SK-N-SH (cell line): ENCODE data around the gene TMEM72. TPM values are rescaled to one million over a fixed set of nuclear protein-coding genes. Genes with fewer than 3 reads are reported as not detected.

Experiments used
- CTCF ChIA-PET: fragments of 300-600, 350-600 bp; formaldehyde crosslinking; extraction: SDS; loops from one replicate; lab custom pipeline; 2021; lab: Yijun Ruan, JAX
- POLR2A ChIA-PET: fragments of 350-600 bp; sonication (Branson Sonifier 250); formaldehyde crosslinking; extraction: SDS; loops from one replicate; lab custom pipeline; 2020; ENCODE audit warnings: antibody characterized with exemption, inconsistent platforms; lab: Yijun Ruan, JAX
- DNase-seq: peaks from one replicate; pipeline ENCODE4 v3.0.0; 2012
- H2AFZ ChIP-seq: fragments of 200-600 bp; sonication (generic); 2 replicates; pipeline ENCODE4 v1.8.1; 2016; ENCODE audit warnings: antibody characterized with exemption, mild to moderate bottlenecking, low read depth
- H3F3A ChIP-seq: fragments of 200-600 bp; sonication (generic); replicated peaks from 2 replicates; pipeline ENCODE3; 2016; ENCODE audit warnings: antibody characterized with exemption, mild to moderate bottlenecking; ENCODE audit not compliant: insufficient read depth
- H3K27ac ChIP-seq, 2 experiments: fragments of 200-500 bp in 1 of 2; fragments of 200-600 bp in 1 of 2; sonication (Bioruptor generic) in 1 of 2; sonication (generic), shearing (Covaris generic) in 1 of 2; 2 replicates each; pipeline versions ENCODE4 v1.5.1 to v1.6.1; 2014 to 2016; ENCODE audit warnings: low read depth in 2 of 2, inconsistent platforms in 1 of 2, low read length in 1 of 2, mild to moderate bottlenecking in 1 of 2, mixed read lengths in 1 of 2
- H3K27me3 ChIP-seq: fragments of 200-600 bp; sonication (generic), shearing (Covaris generic); 2 replicates; pipeline ENCODE4 v1.6.1; 2016; ENCODE audit warnings: mixed run types; ENCODE audit not compliant: insufficient read depth
- H3K36me3 ChIP-seq, 2 experiments: fragments of 200-500 bp in 1 of 2; fragments of 200-600 bp in 1 of 2; sonication (Bioruptor generic) in 1 of 2; sonication (generic) in 1 of 2; replicated peaks in 1 of 2; 2 replicates each; pipeline versions ENCODE3 to v1.5.1; 2014 to 2016; ENCODE audit warnings: low read length in 1 of 2, mild to moderate bottlenecking in 1 of 2; ENCODE audit not compliant: insufficient read depth in 2 of 2, control insufficient read depth in 1 of 2
- H3K4me1 ChIP-seq, 2 experiments: fragments of 200-500 bp in 1 of 2; fragments of 200-600 bp in 1 of 2; sonication (Bioruptor generic) in 1 of 2; sonication (generic), shearing (Covaris generic) in 1 of 2; 2 replicates each; pipeline versions ENCODE4 v1.5.1 to v1.6.1; 2014 to 2016; ENCODE audit warnings: low read depth in 1 of 2, low read length in 1 of 2, mixed run types in 1 of 2; ENCODE audit not compliant: insufficient read depth in 2 of 2, control insufficient read depth in 1 of 2
- H3K4me2 ChIP-seq: fragments of 200-600 bp; sonication (generic), shearing (Covaris generic); 2 replicates; pipeline ENCODE4 v1.6.1; 2017; ENCODE audit warnings: mixed run types
- H3K4me3 ChIP-seq, 2 experiments: fragments of 200-500 bp in 1 of 2; fragments of 200-600 bp in 1 of 2; sonication (Bioruptor generic) in 1 of 2; sonication (generic), shearing (Covaris generic) in 1 of 2; 2 replicates each; pipeline versions ENCODE4 v1.5.1 to v1.8.1; 2014 to 2016; ENCODE audit warnings: low read depth in 2 of 2, inconsistent platforms in 1 of 2, low read length in 1 of 2, mild to moderate bottlenecking in 1 of 2, mixed read lengths in 1 of 2, moderate library complexity in 1 of 2
- H3K79me2 ChIP-seq: fragments of 200-600 bp; sonication (generic); 2 replicates; pipeline ENCODE4 v1.8.1; 2017; ENCODE audit warnings: mild to moderate bottlenecking; ENCODE audit not compliant: insufficient read depth
- H3K9ac ChIP-seq: fragments of 200-600 bp; sonication (generic); 2 replicates; pipeline ENCODE4 v1.6.1; 2017; ENCODE audit warnings: mixed run types
- H3K9me2 ChIP-seq: fragments of 200-600 bp; sonication (generic); 2 replicates; pipeline ENCODE4 v1.6.1; 2017; ENCODE audit warnings: mixed run types
- H3K9me3 ChIP-seq: fragments of 200-600 bp; sonication (generic); 2 replicates; pipeline ENCODE4 v1.6.1; 2017; ENCODE audit warnings: mixed run types, mild to moderate bottlenecking, moderate library complexity
- H4K20me1 ChIP-seq: fragments of 200-600 bp; sonication (generic); 2 replicates; pipeline ENCODE4 v1.6.1; 2017; ENCODE audit warnings: mild to moderate bottlenecking, mixed run types; ENCODE audit not compliant: insufficient read depth
- ELF1 ChIP-seq: IDR thresholded peaks from 2 replicates; pipeline ENCODE4 v1.4.0; 2012
- FOXM1 ChIP-seq: IDR thresholded peaks from 2 replicates; pipeline ENCODE4 v1.4.0; 2012; ENCODE audit warnings: low read depth, mild to moderate bottlenecking
- GABPA ChIP-seq: IDR thresholded peaks from 2 replicates; pipeline ENCODE4 v1.4.0; 2012; ENCODE audit warnings: low read depth, mild to moderate bottlenecking
- GATA2 ChIP-seq: sonication (generic); formaldehyde crosslinking; IDR thresholded peaks from 2 replicates; pipeline ENCODE4 v1.5.0; 2020; ENCODE audit warnings: mild to moderate bottlenecking, missing genetic modification reagents
- MEF2A ChIP-seq: IDR thresholded peaks from 2 replicates; pipeline ENCODE4 v1.4.0; 2012; ENCODE audit warnings: low read depth, borderline replicate concordance
- MXI1 ChIP-seq: IDR thresholded peaks from 2 replicates; pipeline ENCODE4 v1.6.1; 2012; ENCODE audit warnings: mild to moderate bottlenecking, low read depth, low read length, improper control_type of control experiment
- NFIC ChIP-seq: IDR thresholded peaks from 2 replicates; pipeline ENCODE4 v1.4.0; 2012; ENCODE audit warnings: borderline replicate concordance
- RFX5 ChIP-seq: IDR thresholded peaks from 2 replicates; pipeline ENCODE4 v1.6.1; 2012; ENCODE audit warnings: mild to moderate bottlenecking, improper control_type of control experiment, low read length
- RXRA ChIP-seq: IDR thresholded peaks from 2 replicates; pipeline ENCODE4 v1.4.0; 2012; ENCODE audit warnings: low read depth, mild to moderate bottlenecking, borderline replicate concordance
- SIN3A ChIP-seq: IDR thresholded peaks from 2 replicates; pipeline ENCODE4 v1.6.1; 2012; ENCODE audit warnings: low read depth, mild to moderate bottlenecking, low read length, moderate library complexity, borderline replicate concordance
- SMC3 ChIP-seq: IDR thresholded peaks from 2 replicates; pipeline ENCODE4 v1.6.1; 2012; ENCODE audit warnings: low read depth, low read length, improper control_type of control experiment
- TEAD4 ChIP-seq: IDR thresholded peaks from 2 replicates; pipeline ENCODE4 v1.4.0; 2012; ENCODE audit warnings: mild to moderate bottlenecking, borderline replicate concordance; ENCODE audit not compliant: insufficient read depth
- USF1 ChIP-seq: IDR thresholded peaks from 2 replicates; pipeline ENCODE4 v1.4.0; 2012; ENCODE audit warnings: low read depth, borderline replicate concordance
- WGBS: methylation state at CpG from one replicate; pipeline ENCODE4 v1.1.6; 2017; ENCODE audit warnings: low lambda C conversion rate; 5-methylcytosine and 5-hydroxymethylcytosine counted together
- polyA plus RNA-seq, 3 experiments: library from polyadenylated mRNA; depleted of rRNA; stranded (reverse); fragments of >200 nt; gene quantifications; 2 replicates each; pipeline ENCODE4 v1.2.3, GENCODE V29; 2012
- TF ChIP-seq, protein P1 (sequence below): fragments of 150-350 bp; IDR thresholded peaks from 2 replicates; pipeline ENCODE4 v1.6.1; 2017; ENCODE audit warnings: antibody characterized with exemption, low read length, low read depth, borderline replicate concordance
- TF ChIP-seq, protein P2 (sequence below): IDR thresholded peaks from 2 replicates; pipeline ENCODE4; 2012
- TF ChIP-seq, protein P3 (sequence below): IDR thresholded peaks from 2 replicates; pipeline ENCODE4 v1.4.0; 2012; ENCODE audit warnings: low read depth

The TMEM72 gene
- polyA plus RNA-seq, 1 of the 3 experiments (the other 2 are of a cell fraction) = not detected

DNA sequence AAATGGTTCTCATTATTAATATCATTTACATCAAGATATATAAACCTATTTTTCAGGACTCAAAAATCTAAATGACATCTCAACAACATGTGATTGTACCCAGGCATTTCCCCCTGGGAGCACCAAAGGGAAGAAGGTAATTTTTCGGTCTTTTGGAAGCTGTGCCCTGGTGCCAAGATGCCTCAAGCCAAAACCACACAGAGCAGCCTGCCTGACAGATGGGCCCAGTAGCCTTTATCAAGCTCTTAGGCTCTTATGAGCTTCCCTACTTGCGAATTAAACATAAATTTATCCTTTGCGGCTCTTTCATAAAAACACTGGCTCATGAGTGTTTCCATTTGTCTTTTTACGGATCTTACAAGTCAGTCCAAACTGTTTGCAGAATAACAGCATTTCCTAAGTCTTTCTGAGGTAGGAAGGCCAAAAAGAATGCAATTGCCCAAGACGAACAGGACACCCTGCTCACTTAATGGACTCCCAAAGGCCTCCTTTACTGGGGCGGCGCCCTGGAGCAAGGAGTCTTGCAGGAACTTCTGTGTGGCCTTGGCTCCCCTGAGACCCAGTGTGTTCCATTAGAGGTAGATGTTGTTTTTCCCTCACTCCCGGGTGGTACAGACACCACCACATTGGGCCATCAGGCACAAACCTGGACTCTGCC lies 44.4 kb downstream of the TMEM72 start:
- TF ChIP-seq RFX5 (no peak), TEAD4 (no peak), NFIC (no peak), MEF2A (no peak), MXI1 (no peak)
- TF ChIP-seq, protein P1, sequence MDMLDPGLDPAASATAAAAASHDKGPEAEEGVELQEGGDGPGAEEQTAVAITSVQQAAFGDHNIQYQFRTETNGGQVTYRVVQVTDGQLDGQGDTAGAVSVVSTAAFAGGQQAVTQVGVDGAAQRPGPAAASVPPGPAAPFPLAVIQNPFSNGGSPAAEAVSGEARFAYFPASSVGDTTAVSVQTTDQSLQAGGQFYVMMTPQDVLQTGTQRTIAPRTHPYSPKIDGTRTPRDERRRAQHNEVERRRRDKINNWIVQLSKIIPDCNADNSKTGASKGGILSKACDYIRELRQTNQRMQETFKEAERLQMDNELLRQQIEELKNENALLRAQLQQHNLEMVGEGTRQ = no peak
- TF ChIP-seq, all 33 proteins: peak for 0
- POLR2A ChIA-PET = no interaction called here
- H3K9me2 ChIP-seq = no peaks in the 10 kb centered on the region
- H3F3A ChIP-seq = no peaks in the 10 kb centered on the region
- H2AFZ ChIP-seq = no peak overlapping the region
- H3K9me3 ChIP-seq = no peaks in the 10 kb centered on the region
- peaks cover 0 to 8% of the 10 kb centered on the region in 2 experiments for H3K36me3 ChIP-seq
- no peaks in the 10 kb centered on the region for H4K20me1 ChIP-seq
- no peak for DNase-seq
- CTCF ChIA-PET = interaction anchor here (3.9 kb wide), 1 partner anchor 23 kb away, joined by 25 read pairs; no protein-coding TSS in a partner anchor
- peaks cover 13 to 18% of the 10 kb centered on the region in 2 experiments; a peak in 3 of 4 replicates for H3K4me1 ChIP-seq
- 97% methylated on average over 8 of the region's 8 CpGs for WGBS
- no peak overlapping the region for H3K4me3 ChIP-seq
- no peak overlapping the region for H3K4me2 ChIP-seq
- no peaks in the 10 kb centered on the region for H3K27me3 ChIP-seq
- H3K27ac ChIP-seq = no peak overlapping the region
- H3K79me2 ChIP-seq = peaks cover 7% of the 10 kb centered on the region
- no peak overlapping the region for H3K9ac ChIP-seq

DNA sequence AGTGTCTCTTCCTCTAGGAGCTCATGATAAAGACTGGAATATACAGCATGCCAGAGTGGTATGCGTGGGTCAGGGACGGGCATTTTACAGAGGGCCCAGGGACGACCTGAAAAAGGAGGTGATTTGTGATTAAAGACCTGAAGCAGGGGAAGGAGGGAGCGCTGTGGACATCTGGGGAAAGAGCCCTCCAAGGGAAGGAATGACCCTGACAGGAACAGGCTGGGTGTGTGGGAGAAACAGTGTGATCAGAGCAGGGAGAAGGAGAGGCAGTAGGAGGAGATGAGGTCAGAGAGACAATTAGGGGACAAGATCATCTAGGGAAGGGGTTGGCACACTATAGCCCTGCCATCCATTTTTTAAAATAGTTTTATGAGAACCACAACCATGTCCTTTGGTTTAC lies 45.1 kb downstream of the TMEM72 start:
- Histone ChIP-seq H3F3A (no peaks in the 10 kb centered on the region), H3K36me3 (peaks cover 0 to 8% of the 10 kb centered on the region in 2 experiments), H3K9me3 (no peaks in the 10 kb centered on the region), H3K27ac (no peak overlapping the region), H4K20me1 (no peaks in the 10 kb centered on the region), H3K9ac (no peak overlapping the region)
- POLR2A ChIA-PET = no interaction called here
- no peak for DNase-seq
- TF ChIP-seq ELF1 (no peak), RXRA (no peak), FOXM1 (no peak), SIN3A (no peak), GABPA (no peak), SMC3 (no peak), GATA2 (CRISPR knock-in tag) (no peak), USF1 (no peak), MXI1 (no peak)
- TF ChIP-seq, protein P2, sequence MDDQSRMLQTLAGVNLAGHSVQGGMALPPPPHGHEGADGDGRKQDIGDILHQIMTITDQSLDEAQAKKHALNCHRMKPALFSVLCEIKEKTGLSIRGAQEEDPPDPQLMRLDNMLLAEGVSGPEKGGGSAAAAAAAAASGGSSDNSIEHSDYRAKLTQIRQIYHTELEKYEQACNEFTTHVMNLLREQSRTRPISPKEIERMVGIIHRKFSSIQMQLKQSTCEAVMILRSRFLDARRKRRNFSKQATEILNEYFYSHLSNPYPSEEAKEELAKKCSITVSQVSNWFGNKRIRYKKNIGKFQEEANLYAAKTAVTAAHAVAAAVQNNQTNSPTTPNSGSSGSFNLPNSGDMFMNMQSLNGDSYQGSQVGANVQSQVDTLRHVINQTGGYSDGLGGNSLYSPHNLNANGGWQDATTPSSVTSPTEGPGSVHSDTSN = no peak
- TF ChIP-seq, protein P3, sequence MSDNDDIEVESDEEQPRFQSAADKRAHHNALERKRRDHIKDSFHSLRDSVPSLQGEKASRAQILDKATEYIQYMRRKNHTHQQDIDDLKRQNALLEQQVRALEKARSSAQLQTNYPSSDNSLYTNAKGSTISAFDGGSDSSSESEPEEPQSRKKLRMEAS = no peak
- TF ChIP-seq, all 33 proteins: peak for 0
- H3K27me3 ChIP-seq = no peaks in the 10 kb centered on the region
- H3K4me1 ChIP-seq = peaks cover 13 to 18% of the 10 kb centered on the region in 2 experiments; a peak in 3 of 4 replicates
- H2AFZ ChIP-seq = no peak overlapping the region
- H3K9me2 ChIP-seq = no peaks in the 10 kb centered on the region
- no peak overlapping the region for H3K4me3 ChIP-seq
- CTCF ChIA-PET = interaction anchor here (3.9 kb wide), 1 partner anchor 24 kb away, joined by 25 read pairs; no protein-coding TSS in a partner anchor
- peaks cover 7% of the 10 kb centered on the region for H3K79me2 ChIP-seq
- H3K4me2 ChIP-seq = no peak overlapping the region
- 96% methylated on average over 4 of the region's 4 CpGs for WGBS
